DND-41 (cell line): Measurements from ENCODE around the gene MDFI.

Experiments used
- ATAC-seq: fragments of 200-7000 bp; cut with Tn5 transposase; 3 replicates; pipeline ENCODE4 v1.9.1; 2021; ENCODE audit warnings: low read depth; ENCODE audit not compliant: insufficient read depth
- DNase-seq: peaks from one replicate; pipeline ENCODE4 v3.0.0-alpha.2; 2020
- H2AFZ ChIP-seq: 2 replicates; pipeline ENCODE4 v1.6.0; 2012; ENCODE audit warnings: low read depth, low read length
- H3K27ac ChIP-seq: 2 replicates; pipeline ENCODE4 v1.5.1; 2012; ENCODE audit warnings: low read length, inconsistent platforms
- H3K27me3 ChIP-seq: fragments of 200-600 bp; sonication (generic); 2 replicates; pipeline ENCODE4 v1.6.0; 2012; ENCODE audit warnings: low read length, mild to moderate bottlenecking, inconsistent platforms; ENCODE audit not compliant: insufficient read depth, poor library complexity
- H3K36me3 ChIP-seq: 2 replicates; pipeline ENCODE4 v1.5.1; 2012; ENCODE audit warnings: low read length, inconsistent platforms; ENCODE audit not compliant: insufficient read depth
- H3K4me1 ChIP-seq: 2 replicates; pipeline ENCODE4 v1.5.1; 2012; ENCODE audit warnings: mild to moderate bottlenecking, low read length; ENCODE audit not compliant: insufficient read depth
- H3K4me2 ChIP-seq: 2 replicates; pipeline ENCODE4 v1.6.0; 2012; ENCODE audit warnings: mild to moderate bottlenecking, moderate library complexity, low read length, inconsistent platforms; ENCODE audit not compliant: insufficient read depth
- H3K4me3 ChIP-seq, 2 experiments: fragments of 200-600 bp in 1 of 2; shearing (Covaris generic) in 1 of 2; 2 replicates each; pipeline ENCODE4 v1.5.1; 2012 to 2016; ENCODE audit warnings: inconsistent platforms in 2 of 2, low read length in 2 of 2, mild to moderate bottlenecking in 2 of 2, low read depth in 1 of 2, moderate library complexity in 1 of 2
- H3K79me2 ChIP-seq: 2 replicates; pipeline ENCODE4 v1.6.0; 2012; ENCODE audit warnings: low read length, inconsistent platforms; ENCODE audit not compliant: insufficient read depth
- H3K9ac ChIP-seq: 2 replicates; pipeline ENCODE4 v1.6.0; 2012; ENCODE audit warnings: low read depth, mild to moderate bottlenecking, inconsistent platforms, low read length, moderate library complexity
- H3K9me3 ChIP-seq: 2 replicates; pipeline ENCODE4 v1.5.1; 2012; ENCODE audit warnings: low read length, moderate library complexity, mild to moderate bottlenecking, inconsistent platforms; ENCODE audit not compliant: insufficient read depth, severe bottlenecking
- H4K20me1 ChIP-seq: 2 replicates; pipeline ENCODE4 v1.6.0; 2012; ENCODE audit warnings: low read length; ENCODE audit not compliant: insufficient read depth
- CTCF ChIP-seq: IDR thresholded peaks from 2 replicates; pipeline ENCODE4 v1.5.1; 2012; ENCODE audit warnings: borderline replicate concordance, low read length, moderate library complexity, mild to moderate bottlenecking; ENCODE audit not compliant: poor library complexity, severe bottlenecking; ENCODE audit errors: extremely low read depth
- EZH2 ChIP-seq: IDR thresholded peaks from 3 replicates; pipeline ENCODE4 v1.6.1; 2012; ENCODE audit warnings: borderline replicate concordance, low read depth, mild to moderate bottlenecking, moderate library complexity, low read length, inconsistent platforms; ENCODE audit not compliant: severe bottlenecking

MDFI gene

GRCh38 chr6:41638002-41638934, at the start of gene MDFI:
Gene MDFI, plus strand, starts transcription at chr6:41638468. Its CDS starts 282 bp downstream, at chr6:41638750.
- Histone ChIP-seq H3K27ac (peak within 1 kb of the TSS; percentile 64), H3K4me2 (peak within 1 kb of the TSS; percentile 81), H3K9me3 (no peaks in the 10 kb centered on the region), H2AFZ (peak within 1 kb of the TSS; percentile 79), H3K4me3 (peak within 1 kb of the TSS; percentile 53 to 68; a peak in 3 of 4 replicates), H4K20me1 (no peaks in the 10 kb centered on the region; the same call in 1 of the 2 replicates), H3K79me2 (no peaks in the 10 kb centered on the region), H3K36me3 (no peaks in the 10 kb centered on the region), H3K27me3 (peaks cover 11% of the 10 kb centered on the region), H3K4me1 (peaks cover 23% of the 10 kb centered on the region), H3K9ac (peak within 1 kb of the TSS; percentile 75)
- TF ChIP-seq EZH2 (peak; percentile 46), CTCF (no peak)
- DNase-seq: peak; percentile 57
- ATAC-seq: peak; percentile 68

GRCh38 chr6:41589223-41589622, 49.0 kb upstream of the MDFI start:
- H3K4me1 ChIP-seq: no peaks in the 10 kb centered on the region
- H3K4me3 ChIP-seq: no peak overlapping the region
- ATAC-seq (no peak), DNase-seq (no peak)
- H2AFZ ChIP-seq: no peak overlapping the region
- TF ChIP-seq EZH2 (no peak), CTCF (no peak)
- peaks cover 9% of the 10 kb centered on the region; the same call in 1 of the 2 replicates for H4K20me1 ChIP-seq
- no peak overlapping the region for H3K9ac ChIP-seq
- no peak overlapping the region for H3K4me2 ChIP-seq
- H3K27me3 ChIP-seq: no peaks in the 10 kb centered on the region
- H3K36me3 ChIP-seq: peaks cover 94% of the 10 kb centered on the region
- H3K9me3 ChIP-seq: no peaks in the 10 kb centered on the region
- H3K27ac ChIP-seq: no peak overlapping the region
- H3K79me2 ChIP-seq: no peaks in the 10 kb centered on the region

GRCh38 chr6:41589636-41590622, 48.3 kb upstream of the MDFI start:
- TF ChIP-seq EZH2 (no peak), CTCF (no peak)
- no peak overlapping the region for H3K9ac ChIP-seq
- no peak overlapping the region for H3K4me3 ChIP-seq
- no peak for ATAC-seq
- H3K27ac ChIP-seq: no peak overlapping the region
- no peak overlapping the region for H2AFZ ChIP-seq
- DNase-seq: no peak
- H3K4me1 ChIP-seq: no peaks in the 10 kb centered on the region
- no peak overlapping the region for H3K4me2 ChIP-seq
- peaks cover 94% of the 10 kb centered on the region for H3K36me3 ChIP-seq
- H3K79me2 ChIP-seq: no peaks in the 10 kb centered on the region
- H3K9me3 ChIP-seq: no peaks in the 10 kb centered on the region
- H3K27me3 ChIP-seq: no peaks in the 10 kb centered on the region
- H4K20me1 ChIP-seq: peaks cover 3% of the 10 kb centered on the region; the same call in 1 of the 2 replicates
